ENCODE data around the gene DGKI. TPM values are rescaled to one million over a fixed set of nuclear protein-coding genes. Genes with fewer than 3 reads are reported as not detected.
A peak's percentile ranks its signal among the peaks of the same experiment; 100 is the strongest.
"Not testable (repeated sequence)": the region's sequence is repeated elsewhere in the genome, so short reads cannot be mapped to it uniquely, and the experiment has no call there.

The DGKI gene
- total RNA-seq, 1 donor from 2014 or later, result 0.35 TPM

DNA sequence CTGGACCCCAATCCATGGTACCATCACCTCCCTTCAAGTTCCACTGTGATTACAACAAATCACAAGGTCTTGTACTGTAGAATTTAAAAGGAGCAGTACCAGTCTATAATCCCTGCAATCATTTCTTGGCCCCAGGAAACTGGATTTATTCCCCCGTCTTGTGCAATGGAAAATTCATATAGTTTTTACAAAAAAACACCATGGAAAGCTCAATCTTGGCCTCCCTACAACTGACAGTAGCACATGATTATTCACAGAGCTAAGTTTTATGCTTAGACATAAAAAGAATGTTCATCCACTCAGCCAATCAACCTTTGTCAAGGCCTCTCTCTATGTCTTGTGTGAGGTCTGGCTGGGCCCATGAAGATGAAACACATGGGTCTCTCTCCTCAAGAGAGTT, 10.2 kb downstream of the DGKI start:
- no peak for DNase-seq (ENCODE audit: low spot score)
- no peak for ATAC-seq

DNA sequence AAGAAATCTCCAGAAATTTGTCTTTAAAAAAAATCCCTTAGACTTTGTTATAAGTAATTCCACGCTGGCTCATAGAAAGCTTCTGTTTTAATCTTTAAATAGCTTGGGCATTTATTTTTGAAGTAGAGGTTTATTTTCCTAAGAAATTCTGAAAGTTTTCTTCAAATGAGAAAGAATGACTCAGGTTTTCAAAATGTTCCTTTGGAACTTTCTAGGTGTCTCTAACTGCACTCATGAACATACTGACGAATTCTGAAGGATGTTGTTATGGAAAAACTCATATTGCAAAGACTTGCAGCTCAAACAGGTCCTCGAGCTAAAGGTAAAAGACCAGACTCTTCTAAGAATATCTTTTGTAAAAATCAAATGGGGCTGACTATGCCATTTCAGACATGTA, 10.7 kb downstream of the DGKI start:
- ATAC-seq (no peak), DNase-seq (ENCODE audit: low spot score) (no peak)

DNA sequence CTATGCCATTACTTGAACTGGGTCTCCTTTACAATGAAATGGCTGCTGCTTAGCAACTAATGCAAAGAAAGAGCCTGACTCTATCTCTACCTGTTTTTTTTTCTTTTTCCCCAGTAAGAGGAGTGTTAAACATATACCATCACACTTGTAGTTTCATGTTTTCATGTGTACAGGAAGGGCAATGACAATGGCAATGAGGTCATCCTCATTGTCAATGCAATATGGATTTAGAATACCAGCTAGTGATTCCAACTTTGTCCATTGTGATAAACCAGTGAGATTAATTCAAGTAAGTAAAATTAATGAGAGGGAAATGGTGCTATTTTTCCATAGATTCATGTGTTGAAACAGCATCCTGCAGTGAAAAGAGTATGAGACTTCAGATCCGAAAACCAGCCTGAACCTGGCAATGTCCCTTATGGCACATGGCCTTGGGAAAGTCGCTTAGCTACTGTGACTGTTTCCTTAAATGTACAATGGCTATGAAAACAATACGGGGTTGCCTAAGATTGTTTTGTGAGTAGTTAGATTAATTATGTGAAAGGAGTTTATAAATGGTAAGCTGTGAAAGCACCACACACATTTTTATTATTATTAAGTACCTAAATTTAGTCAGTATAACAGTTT, 11.2 kb downstream of the DGKI start:
- DNase-seq (ENCODE audit: low spot score) (no peak), ATAC-seq (no peak)

DNA sequence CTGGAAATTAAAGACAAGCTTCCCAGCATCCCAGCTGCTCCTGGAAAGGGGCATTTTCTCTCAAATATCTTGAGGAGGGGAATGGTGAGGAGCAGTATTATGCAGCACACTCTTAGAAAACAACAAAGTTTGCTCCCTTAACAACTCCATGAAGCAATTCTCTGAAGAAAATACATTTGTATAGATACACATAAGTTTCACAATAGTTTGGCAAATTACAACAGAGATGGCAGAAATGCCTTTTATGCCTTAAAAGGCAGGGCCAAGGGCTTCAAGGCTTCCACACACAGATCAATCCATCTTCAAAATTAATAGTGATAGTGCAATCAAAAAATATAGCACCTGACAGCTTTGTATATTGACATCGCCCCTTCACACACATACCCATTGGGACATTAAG, 12.2 kb downstream of the DGKI start:
- ATAC-seq, result no peak
- no peak for DNase-seq (ENCODE audit: low spot score)

DNA sequence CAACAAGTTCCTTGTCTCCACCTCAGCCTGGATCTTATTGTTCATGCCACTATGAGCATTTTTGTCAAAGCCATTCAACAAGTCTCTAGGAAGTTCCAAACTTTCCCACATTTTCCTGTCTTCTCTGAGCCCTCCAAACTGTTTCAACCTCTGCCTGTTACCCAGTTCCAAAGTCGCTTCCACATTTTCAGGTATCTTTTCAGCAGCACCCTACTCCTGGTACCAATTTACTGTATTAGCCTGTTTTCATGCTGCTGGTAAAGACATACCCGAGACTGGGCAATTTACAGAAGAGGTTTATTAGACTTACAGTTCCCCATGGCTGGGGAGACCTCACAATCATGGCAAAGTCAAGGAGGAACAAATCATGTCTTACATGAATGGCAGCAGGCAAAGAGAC, 13.8 kb downstream of the DGKI start:
- ATAC-seq; DNase-seq (ENCODE audit: low spot score): not testable (repeated sequence)

DNA sequence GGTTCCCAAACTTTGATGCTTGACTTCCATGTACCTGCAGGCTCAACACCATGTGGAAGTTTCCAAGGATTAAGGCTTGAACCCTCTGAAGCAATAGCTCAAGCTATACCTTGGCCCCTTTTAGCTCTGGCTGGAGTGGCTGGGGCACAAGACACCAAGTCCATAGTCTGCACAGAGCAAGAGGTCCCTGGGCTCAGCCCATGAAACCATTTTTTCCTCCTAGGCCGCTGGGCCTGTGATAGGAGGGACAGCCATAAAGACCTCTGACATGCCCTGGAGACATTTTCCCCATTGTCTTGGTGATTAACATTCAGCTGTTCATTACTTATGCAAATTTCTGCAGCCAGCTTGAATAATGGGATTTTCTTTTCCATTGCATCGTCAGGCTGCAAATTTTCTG, 14.4 kb downstream of the DGKI start:
- ATAC-seq (no peak), DNase-seq (ENCODE audit: low spot score) (no peak)

DNA sequence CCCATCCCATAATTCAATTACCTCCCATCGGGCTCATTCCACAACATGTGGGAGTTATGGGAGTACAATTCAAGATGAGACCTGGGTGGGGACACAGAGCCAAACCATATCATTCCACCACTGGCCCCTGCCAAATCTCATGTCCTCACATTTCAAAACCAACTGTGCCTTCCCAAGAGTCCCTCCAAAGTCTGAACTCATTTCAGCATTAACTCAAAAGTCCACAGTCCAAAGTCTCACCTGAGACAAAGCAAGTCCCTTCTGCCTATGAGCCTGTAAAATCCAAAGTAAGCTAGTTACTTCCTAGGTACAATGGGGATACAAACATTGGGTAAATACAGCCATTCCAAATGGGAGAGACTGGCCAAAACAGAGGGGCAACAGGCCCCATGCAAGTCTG, 15.2 kb downstream of the DGKI start:
- peak; percentile 40 for ATAC-seq
- DNase-seq (ENCODE audit: low spot score), result peak; percentile 55

DNA sequence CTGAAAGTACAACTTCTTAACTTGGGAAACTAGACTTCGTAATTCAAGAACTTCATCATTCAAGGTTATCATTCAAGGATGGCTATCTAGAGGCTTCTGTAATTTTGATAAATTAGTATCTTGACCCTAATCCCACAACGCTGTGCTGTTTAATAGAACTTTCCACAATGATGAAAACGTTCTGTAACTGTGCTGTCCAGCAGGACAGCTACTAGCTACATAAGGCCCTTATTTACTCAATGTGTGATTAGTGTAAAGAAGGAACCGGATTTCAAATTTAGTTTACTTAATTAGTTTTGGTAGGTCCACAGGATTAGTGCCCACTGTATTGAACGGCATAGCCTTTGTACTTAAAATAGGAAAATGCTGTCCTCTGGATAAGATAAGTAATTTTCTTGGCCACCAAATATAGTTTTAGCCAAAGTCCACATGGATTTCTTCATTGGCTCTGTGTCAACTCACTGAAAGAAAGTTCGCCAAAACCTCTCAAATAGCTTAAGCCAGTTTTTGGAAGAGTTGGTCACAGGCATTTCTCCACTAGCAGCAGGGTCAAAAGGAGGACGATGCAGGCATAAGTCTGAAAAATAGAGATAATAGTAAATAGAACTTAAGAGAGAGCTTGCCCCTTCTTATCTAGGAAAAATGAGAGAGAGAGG, 17.3 kb downstream of the DGKI start:
- peak; percentile 74 for ATAC-seq
- no peak for DNase-seq (ENCODE audit: low spot score)

DNA sequence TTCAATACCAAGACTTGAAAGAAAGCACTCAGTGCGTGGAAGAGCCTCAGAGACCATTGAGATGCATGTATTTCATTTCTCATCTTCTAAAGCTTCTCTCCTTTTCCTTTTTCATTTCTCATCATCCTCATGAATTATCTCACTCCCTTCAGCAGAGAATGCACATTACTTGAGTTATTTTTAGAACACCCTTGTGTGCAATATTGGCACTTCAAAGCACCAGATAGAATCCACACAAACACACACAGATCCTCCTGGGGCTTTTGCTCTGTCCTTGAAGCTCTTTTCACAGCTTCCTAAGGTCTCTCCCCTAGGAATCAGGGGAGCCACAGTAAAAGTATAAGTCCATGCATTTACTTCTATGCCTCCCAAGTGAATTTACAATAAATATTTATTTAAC, 18.3 kb downstream of the DGKI start:
- DNase-seq (ENCODE audit: low spot score) (no peak), ATAC-seq (no peak)

DNA sequence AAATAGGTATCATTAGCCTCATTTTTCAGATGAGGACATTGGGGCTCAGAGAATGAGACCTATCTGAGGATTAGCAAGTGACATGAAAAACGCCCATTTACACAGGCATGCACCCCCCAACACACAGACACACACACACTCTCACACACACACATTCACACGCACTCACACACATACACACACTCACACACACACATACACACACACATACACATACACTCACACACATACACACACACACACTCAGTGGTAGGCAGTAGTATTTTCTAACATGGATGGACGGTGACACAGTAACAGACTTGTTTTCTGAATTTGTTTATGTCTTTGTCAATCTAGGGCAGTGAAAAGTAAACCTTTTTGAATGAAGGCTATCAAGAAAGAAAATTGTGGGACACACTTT, 21.3 kb downstream of the DGKI start:
- no peak for ATAC-seq
- no peak for DNase-seq (ENCODE audit: low spot score)

DNA sequence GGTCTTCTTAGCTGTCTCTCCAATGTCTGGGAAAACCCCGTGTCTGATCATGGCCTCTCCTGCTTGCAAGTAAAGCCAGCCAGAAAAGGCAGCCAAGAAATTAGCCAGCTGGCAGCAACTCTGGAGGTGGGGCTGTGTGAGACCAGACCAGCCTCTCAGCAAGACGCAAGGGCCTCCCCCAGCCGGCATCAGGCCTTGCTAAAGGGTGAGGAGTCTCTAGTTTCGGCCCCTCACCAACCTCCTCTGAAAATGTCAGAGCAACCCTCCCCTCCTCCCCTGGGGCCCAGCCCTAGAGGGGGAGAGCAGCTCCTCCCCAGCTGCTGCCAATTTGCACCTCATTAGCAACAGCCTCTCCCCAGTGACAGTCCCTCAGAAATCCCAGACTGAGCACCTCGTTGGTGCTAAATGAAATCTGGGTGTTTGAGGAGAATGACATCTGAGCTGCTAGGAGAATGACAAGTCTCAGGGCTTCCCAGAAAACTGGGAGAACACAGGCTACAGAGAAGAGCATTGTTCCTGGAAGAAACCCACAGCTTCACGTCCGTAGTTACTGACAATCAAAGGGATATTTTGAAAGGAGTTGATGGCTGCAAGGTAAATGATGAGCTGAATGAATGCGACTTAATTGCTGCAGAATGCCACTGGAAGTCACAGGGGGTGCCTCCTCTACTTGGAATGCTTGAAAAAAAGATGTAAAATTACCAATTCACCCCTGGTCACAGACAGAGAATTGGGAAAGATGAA, 25.9 kb downstream of the DGKI start:
- peak; percentile 68 for DNase-seq (ENCODE audit: low spot score)
- ATAC-seq, result peak; percentile 93

DNA sequence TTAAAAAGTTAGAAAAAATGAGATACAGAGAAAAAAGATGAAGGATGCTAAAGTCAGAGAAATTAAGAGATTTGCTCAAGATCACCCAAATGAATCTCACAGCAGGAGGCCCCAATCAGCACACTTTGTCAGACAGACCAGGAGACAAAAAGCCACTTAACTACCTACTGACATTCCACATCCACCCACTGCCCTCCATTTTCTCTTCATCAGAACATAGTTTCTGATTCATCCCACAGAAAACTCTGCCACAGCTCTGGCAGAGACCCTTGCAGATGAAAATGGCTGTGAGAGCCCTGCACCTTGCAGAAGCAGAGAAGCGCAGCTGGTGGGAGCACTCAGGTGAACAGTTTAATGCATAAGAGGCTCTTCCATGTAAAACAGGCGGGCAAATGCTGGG, 26.6 kb downstream of the DGKI start:
- DNase-seq (ENCODE audit: low spot score) (no peak), ATAC-seq (no peak)

DNA sequence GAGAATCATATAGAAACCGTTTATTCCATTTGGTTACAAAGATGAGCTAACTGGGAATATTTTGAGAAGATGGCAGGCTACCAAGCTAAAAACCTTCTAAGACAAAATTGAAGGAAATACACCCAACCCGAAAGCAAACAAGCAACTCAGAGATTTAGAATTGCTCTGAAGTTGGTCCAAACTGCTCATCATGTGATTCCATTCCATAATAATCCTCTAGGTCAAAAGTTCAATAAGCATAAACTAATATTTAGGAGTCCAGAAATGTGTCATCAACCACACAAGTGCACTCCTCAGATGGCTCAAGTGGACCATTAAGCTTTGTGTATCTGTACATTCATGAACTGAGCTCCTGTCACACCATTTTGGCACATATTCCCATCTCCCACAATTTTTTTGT, 28.7 kb downstream of the DGKI start:
- no peak for ATAC-seq
- DNase-seq (ENCODE audit: low spot score), result no peak

DNA sequence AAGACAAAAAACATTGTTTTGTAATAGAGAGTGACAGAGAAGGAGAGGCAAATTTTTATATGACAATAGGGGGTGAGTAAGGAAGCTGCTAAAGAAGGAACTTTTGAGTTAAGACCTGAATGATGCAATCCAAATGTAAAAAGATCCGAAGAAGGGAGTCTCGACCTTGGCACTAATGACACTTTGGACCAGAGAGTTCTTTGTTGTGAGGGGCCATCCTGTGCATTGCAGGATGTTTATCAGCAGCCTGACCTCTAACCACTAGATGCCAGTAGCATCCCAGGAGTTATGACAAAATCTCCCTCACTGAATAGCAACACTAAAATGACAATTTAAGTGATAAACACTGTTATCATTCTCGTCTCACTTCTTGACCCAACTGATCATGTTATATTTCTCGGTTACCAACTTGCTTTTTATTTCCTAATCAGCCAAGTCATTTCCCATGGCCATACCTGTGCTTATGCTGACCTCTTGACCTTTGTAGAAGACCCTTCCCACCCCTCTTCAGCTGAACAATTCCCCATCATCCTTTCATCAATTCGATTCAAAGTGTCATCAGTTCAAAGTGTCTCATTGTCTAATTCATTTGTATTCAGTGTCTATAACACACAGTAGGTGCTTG, 30.0 kb downstream of the DGKI start:
- peak; percentile 82 for ATAC-seq
- DNase-seq (ENCODE audit: low spot score), result no peak

DNA sequence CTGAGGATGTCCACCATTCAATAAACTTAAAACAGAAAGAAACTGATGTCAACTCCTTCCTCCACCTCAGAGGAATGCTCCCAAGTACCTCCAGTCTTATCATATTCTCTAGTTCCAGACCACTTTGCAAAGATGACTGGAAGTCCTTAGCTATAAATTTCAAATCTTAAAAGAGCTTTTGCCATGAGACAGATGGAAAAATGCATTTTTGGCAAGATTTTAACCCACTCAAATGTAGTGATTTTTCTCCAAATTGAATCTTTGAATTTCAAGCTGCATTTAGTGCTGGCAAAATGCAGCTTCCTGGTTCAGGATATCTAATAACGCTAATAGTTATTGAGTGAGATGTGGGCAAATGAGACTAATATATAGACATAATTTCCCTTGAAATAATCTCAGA, 33.2 kb downstream of the DGKI start:
- DNase-seq (ENCODE audit: low spot score), result no peak
- no peak for ATAC-seq

DNA sequence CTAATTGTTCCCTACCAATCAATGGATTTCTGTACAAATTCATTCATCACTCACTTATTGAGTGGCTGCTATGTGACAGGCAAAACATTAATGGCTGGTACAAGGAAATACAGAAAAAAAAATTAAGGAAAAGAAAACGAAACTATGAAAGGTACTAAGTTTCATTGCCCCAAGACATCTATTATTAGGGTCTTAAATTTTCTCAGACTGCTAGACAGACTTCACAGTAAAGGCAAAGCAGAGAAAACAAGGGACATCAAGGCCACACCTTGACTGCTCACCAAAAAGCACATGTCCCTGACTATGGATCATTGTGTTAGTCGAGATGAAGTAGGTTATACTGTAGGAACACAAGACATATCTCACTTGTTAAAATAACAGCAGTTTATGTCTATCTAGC, 36.5 kb downstream of the DGKI start:
- ATAC-seq (no peak), DNase-seq (ENCODE audit: low spot score) (no peak)

DNA sequence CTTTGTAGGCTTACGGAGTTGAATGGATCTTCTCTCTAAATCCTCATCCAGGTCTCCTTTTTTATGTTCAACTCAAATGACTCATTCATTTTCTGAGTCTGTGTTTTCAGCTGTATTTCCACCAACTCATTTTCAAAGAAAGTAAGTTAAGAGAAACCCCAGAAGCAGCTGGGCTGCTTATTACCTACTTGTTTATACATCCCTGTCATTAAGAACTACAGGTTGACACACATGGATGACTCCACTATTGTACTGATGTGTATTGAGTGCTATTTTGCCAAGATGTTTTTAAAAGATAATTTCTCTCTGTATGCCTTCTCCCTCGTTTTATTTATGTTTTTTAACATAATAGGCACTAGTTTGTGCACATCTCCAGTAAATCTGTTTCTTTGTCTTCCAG, 41.9 kb downstream of the DGKI start:
- ATAC-seq (no peak), DNase-seq (ENCODE audit: low spot score) (no peak)

DNA sequence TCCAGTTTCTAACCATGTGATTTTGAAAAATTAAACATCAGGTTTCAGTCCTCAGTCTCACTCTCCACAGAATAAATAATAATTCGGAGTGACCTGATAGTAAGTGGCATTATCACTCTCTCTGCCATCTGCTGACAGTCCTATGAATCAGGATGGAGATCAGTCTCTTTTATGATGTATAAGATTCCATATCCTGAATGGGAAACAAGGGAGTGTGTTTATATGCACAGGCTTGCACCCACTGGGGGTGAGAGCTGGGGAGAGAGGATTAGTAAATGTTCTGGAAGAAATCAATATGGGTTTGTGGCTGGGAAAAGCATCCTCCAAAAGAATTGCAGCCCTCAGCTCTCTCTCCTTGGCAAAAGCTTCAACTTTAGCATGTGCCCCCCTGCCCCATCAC, 45.3 kb downstream of the DGKI start:
- ATAC-seq, result no peak
- no peak for DNase-seq (ENCODE audit: low spot score)

DNA sequence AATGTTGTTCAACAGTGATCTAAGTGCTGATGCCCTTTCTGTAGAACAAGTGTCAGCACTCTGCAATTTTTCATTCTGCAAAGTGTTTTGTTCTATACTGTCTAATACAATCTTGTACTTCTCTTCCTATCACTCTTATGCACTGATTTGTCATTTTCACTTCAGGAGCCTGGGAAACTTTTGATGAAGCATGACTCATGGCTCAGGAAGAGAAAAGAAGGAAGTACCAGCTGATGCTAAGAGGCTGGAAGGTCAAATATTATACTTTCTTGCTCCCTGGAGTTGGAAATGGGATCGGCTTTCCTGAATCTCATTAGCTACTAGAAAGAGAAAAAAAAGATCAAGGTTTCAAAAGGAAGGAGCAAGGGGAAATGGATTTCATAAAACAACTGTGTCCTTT, 45.8 kb downstream of the DGKI start:
- ATAC-seq (no peak), DNase-seq (ENCODE audit: low spot score) (no peak)

DNA sequence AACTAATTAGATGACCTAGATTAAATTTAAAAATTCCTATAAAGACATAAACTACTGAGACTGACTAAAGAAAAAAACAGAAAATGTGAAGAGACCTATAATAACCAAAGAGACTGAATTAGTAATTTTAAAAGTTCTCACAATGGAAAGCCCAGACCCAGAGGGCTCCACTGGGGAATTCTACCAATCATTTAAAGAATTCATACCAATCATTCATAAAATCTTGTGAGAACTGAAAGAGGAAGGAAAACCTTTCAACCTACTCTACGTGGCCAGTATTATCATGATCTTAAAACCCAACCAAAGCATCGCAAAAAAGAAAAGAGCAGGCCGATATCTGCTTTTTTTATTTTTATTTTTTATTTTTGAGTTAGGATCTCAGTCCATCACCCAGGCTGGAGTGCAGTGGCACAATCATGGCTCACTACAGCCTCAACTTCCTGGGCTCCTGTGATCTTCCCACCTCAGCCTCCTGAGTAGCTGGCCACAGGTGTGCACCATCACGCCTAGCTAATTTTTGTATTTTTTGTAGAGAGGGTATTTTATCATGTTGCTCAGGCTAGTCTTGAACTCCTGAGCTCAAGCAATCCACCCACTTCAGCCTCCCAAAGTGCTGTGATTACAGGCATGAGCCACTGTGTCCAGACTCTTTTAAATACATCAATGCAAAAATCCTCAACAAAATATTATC, 48.6 kb downstream of the DGKI start:
- ATAC-seq, result no peak
- no peak for DNase-seq (ENCODE audit: low spot score)

DNA sequence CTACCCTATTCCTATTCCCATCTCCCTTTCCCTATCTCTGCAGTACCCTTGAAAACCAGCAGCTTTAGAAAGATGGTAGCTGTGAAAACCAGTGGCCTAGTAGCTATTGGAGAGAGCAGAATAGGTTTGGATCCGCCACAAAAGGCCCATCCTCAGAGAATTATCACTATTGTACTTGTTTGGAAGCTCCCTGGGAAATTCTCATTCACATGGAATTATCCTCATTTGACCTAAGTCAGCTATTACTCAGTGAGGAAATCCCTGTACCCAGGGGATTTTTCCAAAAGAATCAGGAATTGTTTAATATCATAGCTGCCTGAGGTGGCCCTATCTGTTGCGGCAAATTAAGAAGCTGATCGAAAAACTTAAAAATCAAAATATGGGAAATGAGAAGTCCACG, 51.6 kb downstream of the DGKI start:
- DNase-seq (ENCODE audit: low spot score), result no peak
- no peak for ATAC-seq

All from left lobe of liver (tissue), 2 donors.